Activated CD4-positive, alpha-beta T cell treated with anti-CD3 and anti-CD28 coated beads, Interleukin-2, amount 10 ng/mL, durations not matched to agents 7 days and 5 days (primary cell): Measurements from ENCODE around the gene CLP1. TPM values are rescaled to one million over a fixed set of nuclear protein-coding genes. Genes with fewer than 3 reads are reported as not detected.

Experiments used
- CTCF ChIA-PET: fragments of 350-600 bp; sonication (Branson Sonifier 250); formaldehyde crosslinking; loops from one replicate; lab custom pipeline; 2021; ENCODE audit warnings: antibody characterized with exemption; lab: Charles Lee
- POLR2A ChIA-PET: fragments of 350-600 bp; sonication (Branson Sonifier 250); formaldehyde crosslinking; loops from one replicate; lab custom pipeline; 2021; ENCODE audit warnings: antibody characterized with exemption; lab: Charles Lee
- DNase-seq: peaks from one replicate; pipeline ENCODE4 v3.0.0-alpha.2; 2020
- H3K27ac Mint-ChIP-seq: one replicate; pipeline ENCODE4 v1.8.0; 2021; ENCODE audit warnings: mild to moderate bottlenecking, moderate library complexity, mixed read lengths
- H3K27me3 Mint-ChIP-seq: one replicate; pipeline ENCODE4 v1.8.0; 2021; ENCODE audit warnings: mixed read lengths
- H3K36me3 Mint-ChIP-seq: one replicate; pipeline ENCODE4 v1.8.0; 2021; ENCODE audit warnings: low read depth, mixed read lengths
- H3K4me1 Mint-ChIP-seq: one replicate; pipeline ENCODE4 v1.8.0; 2021; ENCODE audit warnings: mixed read lengths
- H3K4me3 Mint-ChIP-seq: one replicate; pipeline ENCODE4 v1.8.0; 2021; ENCODE audit warnings: mild to moderate bottlenecking, moderate library complexity, mixed read lengths
- H3K9me3 Mint-ChIP-seq: one replicate; pipeline ENCODE4 v1.8.0; 2021; ENCODE audit warnings: mixed read lengths
- total RNA-seq, 2 experiments: library from RNA; stranded (reverse); gene quantifications; one replicate each; pipeline ENCODE4 v1.2.3, GENCODE V29; 2021

The CLP1 gene
- total RNA-seq, 2 experiments from 2014 or later, result 17.1 to 21.2 TPM

- Mint-ChIP-seq H3K4me1 (peaks cover 12% of the 10 kb centered on the region), H3K27me3 (peaks cover 30% of the 10 kb centered on the region), H3K9me3 (no peaks in the 10 kb centered on the region), H3K36me3 (no peaks in the 10 kb centered on the region), H3K27ac (no peak overlapping the region), H3K4me3 (no peak overlapping the region)
- CTCF ChIA-PET, result interaction anchor here (0.7 kb wide), 1 partner anchor 81 kb away, joined by 3 read pairs; no protein-coding TSS in a partner anchor
- DNase-seq, result no peak
- POLR2A ChIA-PET, result no interaction called here
These were observed 24.0 kb upstream of the CLP1 start for GRCh38 chr11:57633394-57634070.

- no peak overlapping the region for H3K4me3 Mint-ChIP-seq
- H3K36me3 Mint-ChIP-seq, result no peaks in the 10 kb centered on the region
- POLR2A ChIA-PET, result no interaction called here
- no peaks in the 10 kb centered on the region for H3K9me3 Mint-ChIP-seq
- peaks cover 30% of the 10 kb centered on the region for H3K27me3 Mint-ChIP-seq
- DNase-seq, result no peak
- peaks cover 18% of the 10 kb centered on the region for H3K4me1 Mint-ChIP-seq
- H3K27ac Mint-ChIP-seq, result no peak overlapping the region
- CTCF ChIA-PET, result interaction anchor here (0.5 to 1.0 kb wide), 2 partner anchors 67 to 101 kb away, joined by 3 to 5 read pairs; partner anchors contain the start of gene UBE2L6
These were observed 23.3 kb upstream of the CLP1 start for GRCh38 chr11:57634311-57634710.

- ChIA-PET POLR2A (no interaction called here), CTCF (interaction anchor here (0.7 to 3.6 kb wide), 3 partner anchors 9 to 67 kb away, joined by 4 to 15 read pairs (median 9); partner anchors contain the start of gene UBE2L6)
- Mint-ChIP-seq H3K4me1 (peaks cover 25% of the 10 kb centered on the region), H3K9me3 (no peaks in the 10 kb centered on the region), H3K27ac (no peak overlapping the region), H3K36me3 (no peaks in the 10 kb centered on the region), H3K4me3 (no peak overlapping the region), H3K27me3 (peaks cover 33% of the 10 kb centered on the region)
- DNase-seq, result no peak
These were observed 22.3 kb upstream of the CLP1 start for GRCh38 chr11:57635246-57635645.

- H3K9me3 Mint-ChIP-seq, result no peaks in the 10 kb centered on the region
- POLR2A ChIA-PET, result no interaction called here
- CTCF ChIA-PET, result interaction anchor here (1.0 to 3.6 kb wide), 2 partner anchors 70 to 136 kb away, joined by 3 to 15 read pairs; partner anchors contain the start of gene UBE2L6
- H3K27me3 Mint-ChIP-seq, result peaks cover 33% of the 10 kb centered on the region
- DNase-seq, result no peak
- H3K4me1 Mint-ChIP-seq, result peaks cover 35% of the 10 kb centered on the region
- H3K27ac Mint-ChIP-seq, result no peak overlapping the region
- H3K36me3 Mint-ChIP-seq, result no peaks in the 10 kb centered on the region
- peak overlapping the region; percentile 82 for H3K4me3 Mint-ChIP-seq
These were observed 19.9 kb upstream of the CLP1 start for GRCh38 chr11:57637626-57638004.

GRCh38 chr11:57638005-57638781 lies 19.4 kb upstream of the CLP1 start:
- POLR2A ChIA-PET, result no interaction called here
- peak overlapping the region; percentile 82 for H3K27ac Mint-ChIP-seq

GRCh38 chr11:57638811-57639320 lies 18.7 kb upstream of the CLP1 start:
- no peaks in the 10 kb centered on the region for H3K9me3 Mint-ChIP-seq
- peak overlapping the region; percentile 82 for H3K4me3 Mint-ChIP-seq
- DNase-seq, result no peak
- H3K27ac Mint-ChIP-seq, result peak overlapping the region; percentile 74
- peaks cover 35% of the 10 kb centered on the region for H3K4me1 Mint-ChIP-seq
- ChIA-PET CTCF (interaction anchor here (1.0 to 4.2 kb wide), 5 partner anchors 19 to 293 kb away, joined by 3 to 45 read pairs (median 9); partner anchors contain the start of genes CLP1 and UBE2L6), POLR2A (no interaction called here)
- H3K27me3 Mint-ChIP-seq, result peaks cover 38% of the 10 kb centered on the region
- H3K36me3 Mint-ChIP-seq, result no peaks in the 10 kb centered on the region

More at GRCh38 chr11:57638005-57638781, 19.4 kb upstream of the CLP1 start:
- Mint-ChIP-seq H3K4me1 (peaks cover 35% of the 10 kb centered on the region), H3K36me3 (no peaks in the 10 kb centered on the region), H3K9me3 (no peaks in the 10 kb centered on the region), H3K4me3 (peak overlapping the region; percentile 82), H3K27me3 (peaks cover 35% of the 10 kb centered on the region)
- peak; percentile 24 for DNase-seq
- CTCF ChIA-PET, result interaction anchor here (1.0 to 3.6 kb wide), 3 partner anchors 19 to 137 kb away, joined by 3 to 15 read pairs (median 9); partner anchors contain the start of genes CLP1 and UBE2L6

GRCh38 chr11:57639321-57640067 lies 18.1 kb upstream of the CLP1 start:
- H3K4me3 Mint-ChIP-seq, result peak overlapping the region; percentile 82
- no peak for DNase-seq
- CTCF ChIA-PET, result interaction anchor here (0.6 to 4.2 kb wide), 8 partner anchors 10 to 293 kb away, joined by 3 to 45 read pairs (median 4); partner anchors contain the start of genes CLP1, UBE2L6 and YPEL4
- peaks cover 32% of the 10 kb centered on the region for H3K27me3 Mint-ChIP-seq
- peaks cover 36% of the 10 kb centered on the region for H3K4me1 Mint-ChIP-seq
- no peaks in the 10 kb centered on the region for H3K36me3 Mint-ChIP-seq
- H3K9me3 Mint-ChIP-seq, result no peaks in the 10 kb centered on the region
- peak overlapping the region; percentile 25 for H3K27ac Mint-ChIP-seq
- POLR2A ChIA-PET, result no interaction called here

- Mint-ChIP-seq H3K36me3 (no peaks in the 10 kb centered on the region), H3K27me3 (peaks cover 32% of the 10 kb centered on the region), H3K9me3 (no peaks in the 10 kb centered on the region), H3K27ac (peak overlapping the region; percentile 25), H3K4me1 (peaks cover 42% of the 10 kb centered on the region), H3K4me3 (no peak overlapping the region)
- ChIA-PET CTCF (interaction anchor here (0.6 to 4.2 kb wide), 21 partner anchors 9 to 294 kb away, joined by 3 to 45 read pairs (median 4); partner anchors contain the start of genes CLP1, RTN4RL2, UBE2L6 and YPEL4), POLR2A (no interaction called here)
- DNase-seq, result no peak
These were observed 17.3 kb upstream of the CLP1 start for GRCh38 chr11:57640068-57640800.

GRCh38 chr11:57641011-57641807 lies 16.4 kb upstream of the CLP1 start:
- peak; percentile 45 for DNase-seq
- Mint-ChIP-seq H3K27me3 (peaks cover 41% of the 10 kb centered on the region), H3K27ac (no peak overlapping the region), H3K4me1 (peaks cover 50% of the 10 kb centered on the region), H3K36me3 (no peaks in the 10 kb centered on the region), H3K4me3 (no peak overlapping the region), H3K9me3 (no peaks in the 10 kb centered on the region)
- ChIA-PET CTCF (interaction anchor here (0.6 to 4.2 kb wide), 21 partner anchors 8 to 295 kb away, joined by 3 to 45 read pairs (median 4); partner anchors contain the start of genes RTN4RL2, UBE2L6 and YPEL4), POLR2A (interaction anchor here (1.0 kb wide), 1 partner anchor 148 kb away, joined by 3 read pairs; no protein-coding TSS in a partner anchor)

GRCh38 chr11:57643802-57644201 lies 13.8 kb upstream of the CLP1 start:
- DNase-seq, result no peak
- peaks cover 53% of the 10 kb centered on the region for H3K4me1 Mint-ChIP-seq
- peaks cover 2% of the 10 kb centered on the region for H3K36me3 Mint-ChIP-seq
- POLR2A ChIA-PET, result no interaction called here
- no peak overlapping the region for H3K27ac Mint-ChIP-seq
- peaks cover 59% of the 10 kb centered on the region for H3K27me3 Mint-ChIP-seq
- no peak overlapping the region for H3K4me3 Mint-ChIP-seq
- CTCF ChIA-PET, result interaction anchor here (0.9 to 2.9 kb wide), 17 partner anchors 8 to 298 kb away, joined by 3 to 17 read pairs (median 4); partner anchors contain the start of genes SLC43A1, UBE2L6 and ZDHHC5
- H3K9me3 Mint-ChIP-seq, result no peaks in the 10 kb centered on the region
